Measurements from ENCODE around the gene APOBEC3H.
A peak's percentile ranks its signal among the peaks of the same experiment; 100 is the strongest.

The APOBEC3H gene

GRCh38 chr22:39081016-39081415 lies 16.0 kb upstream of the APOBEC3H start:
- DNase-seq (ENCODE audit: low read depth in 2 of 2) = no peak

GRCh38 chr22:39081598-39081997 lies 15.4 kb upstream of the APOBEC3H start:
- DNase-seq (ENCODE audit: low read depth in 2 of 2) = no peak

GRCh38 chr22:39083212-39084165 lies 13.6 kb upstream of the APOBEC3H start:
- no peak for DNase-seq (ENCODE audit: low read depth in 2 of 2)

DNA sequence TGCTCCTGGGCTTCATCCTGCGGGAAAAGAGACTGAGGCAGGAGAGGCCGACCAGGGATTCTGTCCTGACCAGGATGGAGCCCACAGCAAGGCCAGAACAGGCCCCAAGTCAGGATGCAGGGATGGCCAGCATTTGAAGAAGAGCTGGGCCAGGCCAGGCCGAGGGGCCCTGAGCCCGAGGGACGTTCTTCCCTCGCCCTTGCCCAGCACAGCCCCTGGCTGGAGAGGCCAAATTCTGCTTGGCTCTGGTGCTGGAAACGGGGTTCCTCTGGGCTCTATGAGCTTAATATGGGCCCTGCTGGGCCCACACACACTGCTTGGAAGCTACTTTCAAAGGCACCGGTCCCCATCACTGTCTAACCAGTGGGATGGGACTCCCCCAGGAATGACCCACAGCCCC lies 12.4 kb upstream of the APOBEC3H start:
- no peak for DNase-seq (ENCODE audit: low read depth in 2 of 2)

DNA sequence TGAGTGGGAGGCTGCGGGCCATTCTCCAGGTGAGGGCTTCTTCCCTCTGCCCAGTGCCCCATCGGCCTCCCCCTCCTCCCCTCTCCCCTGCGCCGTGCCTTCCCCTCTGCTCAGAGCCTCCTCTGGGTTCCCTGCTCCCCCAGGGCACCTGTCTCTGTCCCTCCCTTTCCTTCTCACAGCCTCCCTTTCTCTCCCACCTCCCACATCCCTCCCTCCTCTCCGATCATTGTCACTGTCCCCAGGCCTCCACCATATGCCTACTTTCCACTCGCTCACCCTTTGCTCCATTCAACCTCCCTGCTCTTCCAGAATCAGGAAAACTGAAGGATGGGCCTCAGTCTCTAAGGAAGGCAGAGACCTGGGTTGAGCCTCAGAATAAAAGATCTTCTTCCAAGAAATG lies 9.9 kb upstream of the APOBEC3H start:
- no peak for DNase-seq (ENCODE audit: low read depth in 2 of 2)

- no peak for DNase-seq (ENCODE audit: low read depth in 2 of 2)
Observed at GRCh38 chr22:39087881-39088684, 9.0 kb upstream of the APOBEC3H start.

GRCh38 chr22:39088685-39089032 lies 8.4 kb upstream of the APOBEC3H start:
- DNase-seq (ENCODE audit: low read depth in 2 of 2) = no peak

- no peak for DNase-seq (ENCODE audit: low read depth in 2 of 2)
Observed at GRCh38 chr22:39089928-39090327, 7.1 kb upstream of the APOBEC3H start.

DNA sequence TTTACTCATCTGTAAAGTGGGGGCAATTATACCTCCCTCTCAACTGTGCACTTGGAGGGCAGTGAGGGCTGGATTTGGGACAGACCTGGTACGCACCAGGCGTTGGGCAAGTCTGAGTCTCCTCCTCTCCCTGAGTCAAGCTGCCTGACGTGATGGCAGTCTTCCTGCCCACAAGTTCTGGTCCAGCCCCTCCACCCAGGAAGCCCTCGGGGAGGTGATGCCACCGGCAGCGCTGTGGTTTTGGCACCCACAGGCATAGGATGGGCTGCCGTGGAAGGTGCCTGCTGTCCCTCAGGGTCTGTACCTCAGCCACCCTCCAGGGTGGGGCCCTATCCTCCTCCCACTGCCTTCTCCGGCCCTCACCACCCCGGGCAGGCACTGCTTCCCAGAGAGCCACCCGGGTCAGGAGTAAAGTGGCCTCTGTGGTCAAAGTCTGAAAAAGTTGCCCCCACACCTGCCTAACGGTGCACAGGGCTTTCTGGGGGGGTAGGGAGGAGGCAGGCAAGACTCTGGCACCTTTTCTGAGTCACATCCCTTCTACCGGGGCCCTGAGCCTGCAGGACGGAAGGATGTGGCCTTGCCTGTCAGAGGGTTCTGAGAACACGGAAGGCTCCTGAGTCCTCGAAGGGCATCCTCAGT lies 6.5 kb upstream of the APOBEC3H start:
- DNase-seq (ENCODE audit: low read depth in 2 of 2) = peak; percentile 56 to 60

DNA sequence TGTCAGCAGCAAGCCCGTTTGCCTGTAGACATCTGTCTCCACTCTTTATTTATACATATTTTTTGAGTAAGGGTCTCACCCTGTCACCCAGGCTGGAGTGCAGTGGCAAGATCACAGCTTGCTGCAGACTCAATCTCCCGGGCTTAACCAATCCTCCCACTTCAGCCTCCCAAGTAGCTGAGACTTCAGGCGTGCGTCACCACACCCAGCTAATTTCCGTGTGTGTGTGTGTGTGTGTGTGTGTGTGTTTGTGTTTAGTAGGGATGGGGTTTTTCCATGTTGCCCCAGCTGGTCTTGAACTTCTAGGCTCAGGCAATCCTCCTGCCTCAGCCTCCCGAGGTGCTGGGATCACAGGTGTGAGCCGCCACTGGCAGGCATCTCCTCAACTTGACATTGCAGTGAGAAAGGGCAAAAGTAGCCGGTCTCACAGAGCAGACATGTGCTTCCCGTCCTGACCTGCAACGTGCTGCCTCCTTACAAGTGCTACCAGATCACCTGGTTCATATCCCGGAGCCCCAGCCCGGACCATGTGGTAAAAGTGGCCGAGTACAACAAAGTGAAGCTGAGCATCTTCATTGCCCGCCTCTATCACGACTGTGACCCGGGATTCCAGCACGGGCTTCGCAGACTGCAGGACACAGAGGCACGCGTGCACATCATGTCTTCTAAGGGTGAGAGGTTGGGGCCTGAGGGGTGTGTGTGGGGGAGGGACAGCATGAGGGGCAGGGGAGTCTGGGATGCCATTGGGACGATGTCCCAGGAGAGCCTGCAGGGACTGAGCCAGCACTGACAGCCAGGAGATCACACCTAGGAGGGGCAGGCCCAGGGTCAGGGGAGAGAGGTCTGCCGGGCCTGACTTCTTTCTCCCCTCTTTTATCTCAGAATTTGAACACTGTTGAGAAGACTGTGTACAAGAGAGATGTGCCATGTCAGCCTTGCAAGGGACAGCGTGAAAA lies 5.6 kb upstream of the APOBEC3H start:
- no peak for DNase-seq (ENCODE audit: low read depth in 2 of 2)

DNA sequence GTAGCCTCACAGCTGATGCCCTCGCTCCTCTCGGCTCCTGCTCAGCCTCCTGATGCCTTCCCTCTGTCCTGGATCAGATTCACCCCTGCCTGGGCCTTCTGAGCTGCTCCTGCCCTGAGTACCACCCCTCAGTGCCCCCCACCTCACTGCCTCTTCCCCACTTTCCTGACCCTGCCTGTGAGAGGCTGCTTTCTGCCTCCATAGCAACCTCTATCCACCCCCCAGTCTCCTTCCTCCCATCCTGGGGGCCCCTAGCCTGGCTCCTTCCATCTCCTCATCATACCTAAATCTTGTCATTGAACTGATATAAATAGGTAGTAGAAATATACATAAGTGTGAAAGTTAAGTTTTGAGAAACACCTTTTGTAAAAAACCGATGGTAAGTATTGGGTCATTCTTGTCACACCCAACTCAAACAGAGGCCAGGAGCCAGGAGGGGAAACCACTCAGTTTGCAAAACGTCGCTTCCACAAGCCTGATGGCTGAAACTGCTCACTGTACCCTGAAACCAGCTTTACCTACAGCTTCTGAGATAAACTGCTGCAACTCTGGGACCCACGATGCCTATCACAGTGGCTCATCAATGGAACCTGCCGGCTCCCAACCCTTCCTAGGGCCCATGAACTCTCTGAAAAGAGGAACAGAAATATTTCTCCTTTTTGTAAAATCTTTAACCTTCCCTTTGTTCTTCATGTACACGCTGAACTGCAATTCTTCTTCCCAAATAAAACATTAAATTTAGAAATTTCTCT lies 4.8 kb upstream of the APOBEC3H start:
- DNase-seq (ENCODE audit: low read depth in 2 of 2) = no peak

DNA sequence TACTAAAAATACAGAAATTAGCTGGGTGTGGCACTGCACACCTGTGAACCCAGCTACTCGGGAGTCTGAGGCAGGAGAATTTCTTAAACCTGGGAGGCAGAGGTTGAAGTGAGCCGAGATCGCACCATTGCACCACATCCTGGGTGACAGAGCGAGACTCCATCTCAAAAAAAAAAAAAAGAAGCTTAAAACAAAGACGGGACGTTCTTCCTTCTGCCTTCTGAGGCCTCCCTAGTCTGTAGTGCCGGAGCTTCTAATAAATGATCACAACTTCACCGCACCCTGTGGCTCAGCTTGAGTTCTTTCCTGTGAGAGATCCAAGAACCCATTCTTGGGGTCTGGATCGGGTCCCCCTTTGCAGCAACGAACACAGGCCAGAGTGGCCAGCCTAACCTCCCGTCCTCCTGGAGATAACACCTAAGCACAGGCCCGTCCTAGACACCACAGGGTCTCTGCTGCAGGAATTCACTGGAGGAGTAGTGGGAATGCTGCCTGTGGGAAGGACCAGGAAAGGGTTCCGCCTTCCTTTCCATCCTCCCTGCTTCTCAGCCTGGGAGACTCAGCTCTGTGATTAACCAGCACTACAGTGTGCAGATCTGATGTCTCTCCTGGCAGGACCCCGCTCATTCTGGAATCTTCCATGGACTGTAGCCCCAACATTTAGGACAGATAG lies 2.2 kb upstream of the APOBEC3H start:
- DNase-seq (ENCODE audit: low read depth in 2 of 2) = no peak

DNA sequence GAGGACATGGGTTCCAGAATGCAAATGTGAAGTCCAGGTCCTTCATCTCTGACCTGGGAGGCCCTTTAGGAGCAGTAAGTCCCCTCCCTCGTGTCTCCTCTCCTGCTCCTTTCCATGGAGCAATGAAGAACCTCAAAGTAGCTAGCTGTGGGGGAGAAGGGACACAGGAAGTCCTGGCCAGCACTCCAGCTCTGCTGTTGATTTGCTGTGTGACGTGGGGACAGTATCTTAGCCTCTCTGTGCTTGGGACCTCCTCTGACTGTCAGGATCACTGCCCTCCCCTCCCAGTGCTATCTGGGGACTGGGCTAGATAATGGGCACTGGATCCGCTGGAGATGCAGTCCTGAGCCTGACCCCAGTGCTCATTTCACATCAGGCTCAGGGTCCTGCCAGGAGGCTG lies 1.1 kb upstream of the APOBEC3H start:
- no peak for DNase-seq (ENCODE audit: low read depth in 2 of 2)

- no peak for DNase-seq (ENCODE audit: low read depth in 2 of 2)
Observed at GRCh38 chr22:39098026-39098425, 982 bp downstream of the APOBEC3H start.

- DNase-seq (ENCODE audit: low read depth in 2 of 2) = no peak
Observed at GRCh38 chr22:39098576-39098975, 1.5 kb downstream of the APOBEC3H start.

DNA sequence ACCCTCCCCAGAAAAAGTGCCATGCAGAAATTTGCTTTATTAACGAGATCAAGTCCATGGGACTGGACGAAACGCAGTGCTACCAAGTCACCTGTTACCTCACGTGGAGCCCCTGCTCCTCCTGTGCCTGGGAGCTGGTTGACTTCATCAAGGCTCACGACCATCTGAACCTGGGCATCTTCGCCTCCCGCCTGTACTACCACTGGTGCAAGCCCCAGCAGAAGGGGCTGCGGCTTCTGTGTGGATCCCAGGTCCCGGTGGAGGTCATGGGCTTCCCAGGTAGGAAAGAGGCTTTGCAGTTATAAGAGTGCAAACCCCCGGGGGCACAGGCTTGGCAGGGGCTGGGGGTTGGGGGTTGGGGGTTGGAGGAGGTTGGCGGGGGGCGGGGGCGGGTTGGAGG lies 4.2 kb downstream of the APOBEC3H start:
- no peak for DNase-seq (ENCODE audit: low read depth in 2 of 2)

DNA sequence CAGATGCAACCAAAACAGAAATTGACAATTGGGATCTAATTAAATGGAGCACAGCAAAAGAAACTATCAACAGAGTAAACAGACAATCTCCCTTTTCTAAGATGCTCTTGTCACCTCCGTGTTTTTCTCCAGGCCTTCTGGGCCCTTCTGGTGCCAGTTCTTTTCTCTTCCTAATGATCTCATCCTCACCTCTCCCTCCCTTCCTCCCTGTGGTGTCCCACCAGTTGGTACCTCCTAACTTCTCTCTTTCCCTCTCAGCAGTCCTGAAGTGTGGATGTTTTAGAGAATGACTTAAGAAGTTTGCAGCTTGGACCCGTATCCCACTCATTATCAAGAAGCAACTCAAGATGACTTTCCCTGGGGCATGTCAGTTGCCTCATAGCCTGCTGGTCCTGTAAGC lies 6.4 kb downstream of the APOBEC3H start:
- DNase-seq (ENCODE audit: low read depth in 2 of 2) = no peak

GRCh38 chr22:39106326-39106725 lies 9.3 kb downstream of the APOBEC3H start:
- DNase-seq (ENCODE audit: low read depth in 2 of 2) = no peak

DNA sequence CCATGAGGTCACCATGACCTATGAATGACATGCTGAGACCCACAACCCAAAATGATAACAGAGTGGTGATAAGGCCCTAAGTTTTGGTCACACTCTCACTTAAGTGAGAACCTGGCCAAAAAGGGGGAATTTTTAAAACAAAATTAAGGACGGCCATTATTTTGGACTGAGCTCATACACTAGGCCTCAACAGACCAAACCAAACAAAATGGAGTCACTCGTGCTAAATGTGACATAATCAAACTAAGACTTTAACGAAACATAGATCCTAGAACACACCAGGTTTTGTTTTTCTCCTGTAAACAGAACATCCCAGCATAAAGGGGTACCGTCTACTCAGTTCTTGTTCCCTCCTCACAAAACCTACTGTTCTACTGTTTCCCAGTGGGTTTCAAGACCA lies 11.4 kb downstream of the APOBEC3H start:
- no peak for DNase-seq (ENCODE audit: low read depth in 2 of 2)

- DNase-seq (ENCODE audit: low read depth in 2 of 2) = no peak
Observed at GRCh38 chr22:39109361-39109760, 12.3 kb downstream of the APOBEC3H start.
